Natural killer cell (primary cell): Measurements from ENCODE around the gene SNRNP70. TPM values are rescaled to one million over a fixed set of nuclear protein-coding genes. Genes with fewer than 3 reads are reported as not detected.
"Not testable (repeated sequence)": the region's sequence is repeated elsewhere in the genome, so short reads cannot be mapped to it uniquely, and the experiment has no call there.

Source experiments
- ATAC-seq, 3 donors: fragments of 150-1000 bp in 2 of 3; fragments of 200-7000 bp in 1 of 3; cut with Tn5 transposase; 1 replicate in 1 of 3; 2 replicates in 2 of 3; pipeline ENCODE4 v1.10.0; 2021; ENCODE audit warnings: mild to moderate bottlenecking in 2 of 3, moderate library complexity in 2 of 3
- DNase-seq, 2 donors: peaks; one replicate each; pipeline versions ENCODE4 v3.0.0 to v3.0.0-alpha.2; 2013 to 2021; ENCODE audit warnings: mixed read lengths in 1 of 2
- H3K27ac ChIP-seq: one replicate; pipeline ENCODE4 v1.5.1; 2013; ENCODE audit warnings: mild to moderate bottlenecking, low read length
- H3K27me3 ChIP-seq: one replicate; pipeline ENCODE4 v1.6.1; 2013; ENCODE audit warnings: low read length; ENCODE audit not compliant: control insufficient read depth, insufficient read depth
- H3K36me3 ChIP-seq: one replicate; pipeline ENCODE4 v1.6.1; 2013; ENCODE audit warnings: low read length; ENCODE audit not compliant: control insufficient read depth, insufficient read depth
- H3K4me1 ChIP-seq: one replicate; pipeline ENCODE4 v1.6.1; 2013; ENCODE audit warnings: low read length; ENCODE audit not compliant: control insufficient read depth, insufficient read depth
- H3K4me3 ChIP-seq: one replicate; pipeline ENCODE4 v1.5.1; 2013; ENCODE audit warnings: low read length
- H3K9me3 ChIP-seq: one replicate; pipeline ENCODE4 v1.6.1; 2013; ENCODE audit warnings: low read length; ENCODE audit not compliant: control insufficient read depth, insufficient read depth
- H3K27ac Mint-ChIP-seq, 2 donors: one replicate each; pipeline ENCODE4 v1.8.0; 2022; ENCODE audit warnings: mild to moderate bottlenecking in 2 of 2, mixed read lengths in 2 of 2, moderate library complexity in 1 of 2
- H3K27me3 Mint-ChIP-seq, 2 donors: one replicate each; pipeline ENCODE4 v1.8.0; 2022; ENCODE audit warnings: low read depth in 2 of 2, mixed read lengths in 2 of 2
- H3K36me3 Mint-ChIP-seq: one replicate; pipeline ENCODE4 v1.8.0; 2022; ENCODE audit warnings: mixed read lengths
- H3K4me1 Mint-ChIP-seq, 2 donors: one replicate each; pipeline ENCODE4 v1.8.0; 2022; ENCODE audit warnings: mixed read lengths in 2 of 2
- H3K4me3 Mint-ChIP-seq: one replicate; pipeline ENCODE4 v1.8.0; 2022; ENCODE audit warnings: mild to moderate bottlenecking, moderate library complexity, mixed read lengths
- H3K9me3 Mint-ChIP-seq, 2 donors: one replicate each; pipeline ENCODE4 v1.8.0; 2022; ENCODE audit warnings: mixed read lengths in 2 of 2
- CTCF ChIP-seq: fragments of 200-600 bp; IDR thresholded peaks from one replicate; pipeline ENCODE4 v1.8.0; 2022; ENCODE audit warnings: antibody characterized with exemption
- WGBS: methylation state at CpG from one replicate; pipeline ENCODE4 v1.1.7; 2013; ENCODE audit warnings: missing lambda C conversion rate; ENCODE audit not compliant: insufficient coverage; 5-methylcytosine and 5-hydroxymethylcytosine counted together
- intact Hi-C: fragments of 100-400 bp; cut with micrococcal nuclease; formaldehyde crosslinking; loops from one replicate; pipeline ENCODE4 v1.14.2; 2022
- total RNA-seq, 4 donors: library from RNA; stranded (reverse); fragments of 120-200 nt in 1 of 4; gene quantifications; one replicate each; pipeline versions ENCODE4 v1.2.3 to v1.2.4, GENCODE V29; 2013 to 2022

SNRNP70 gene
- total RNA-seq = 100 to 1,000 TPM; 244 to 312 (median 299) TPM
- 230 TPM for total RNA-seq (2013)

- H3K27me3 Mint-ChIP-seq = peaks cover 0 to 3% of the 10 kb centered on the region in 2 donors
- H3K4me3 ChIP-seq = peak within 1 kb of the TSS; percentile 76
- H3K36me3 Mint-ChIP-seq = no peaks in the 10 kb centered on the region
- ATAC-seq (peak; percentile 91 to 96 (median 93)), DNase-seq (peak; percentile 99 to 100)
- H3K27ac Mint-ChIP-seq = peak within 1 kb of the TSS; percentile 96
- peak within 1 kb of the TSS; percentile 78 for H3K27ac ChIP-seq
- peak within 1 kb of the TSS; percentile 99 for H3K4me3 Mint-ChIP-seq
- intact Hi-C loops = no loop called here
- no peaks in the 10 kb centered on the region for H3K9me3 ChIP-seq
- no peaks in the 10 kb centered on the region for H3K9me3 Mint-ChIP-seq
- WGBS = under 1% methylated on average over 89 of the region's 89 CpGs
- peaks cover 24% of the 10 kb centered on the region for H3K4me1 ChIP-seq
- no peaks in the 10 kb centered on the region for H3K27me3 ChIP-seq
- H3K4me1 Mint-ChIP-seq = peaks cover 29 to 39% of the 10 kb centered on the region in 2 donors
- TF ChIP-seq CTCF = no peak
- peaks cover 6% of the 10 kb centered on the region for H3K36me3 ChIP-seq
Measured at GRCh38 chr19:49085020-49085867, at the start of gene SNRNP70. Gene SNRNP70, plus strand, starts transcription at chr19:49085451. Its CDS starts 964 bp downstream, at chr19:49086415.

- 60% methylated on average over 9 of the region's 18 CpGs for WGBS
- intact Hi-C loops = not testable (repeated sequence)
Measured at GRCh38 chr19:49036815-49037214, 48.4 kb upstream of the SNRNP70 start, which contains the start of gene CGB1. Gene CGB1, minus strand, starts transcription at chr19:49036895. Its CDS starts 184 bp downstream, at chr19:49036711.

GRCh38 chr19:49038111-49038510 lies 47.1 kb upstream of the SNRNP70 start:
- H3K27me3 Mint-ChIP-seq, H3K9me3 Mint-ChIP-seq, H3K36me3 Mint-ChIP-seq, H3K27me3 ChIP-seq, H3K4me1 Mint-ChIP-seq, ATAC-seq, H3K4me1 ChIP-seq, H3K27ac ChIP-seq, intact Hi-C loops, H3K36me3 ChIP-seq, H3K9me3 ChIP-seq, DNase-seq, H3K27ac Mint-ChIP-seq, H3K4me3 Mint-ChIP-seq, H3K4me3 ChIP-seq: not testable (repeated sequence)
- 100% methylated on average over 2 of the region's 8 CpGs for WGBS

More at GRCh38 chr19:49036815-49037214, 48.4 kb upstream of the SNRNP70 start, which contains the start of gene CGB1:
- not testable (repeated sequence) for H3K9me3 Mint-ChIP-seq, H3K36me3 ChIP-seq, H3K27ac Mint-ChIP-seq, ATAC-seq, H3K36me3 Mint-ChIP-seq, H3K27me3 Mint-ChIP-seq, H3K27me3 ChIP-seq, H3K27ac ChIP-seq, H3K4me3 Mint-ChIP-seq, H3K4me1 Mint-ChIP-seq, H3K4me1 ChIP-seq, H3K4me3 ChIP-seq, H3K9me3 ChIP-seq
- peak in 1 of 2 donors; percentile 49 for DNase-seq

- H3K36me3 ChIP-seq, H3K27ac Mint-ChIP-seq, H3K27ac ChIP-seq, DNase-seq, H3K9me3 Mint-ChIP-seq, H3K27me3 ChIP-seq, H3K4me3 ChIP-seq, intact Hi-C loops, H3K4me1 ChIP-seq, ATAC-seq, H3K9me3 ChIP-seq, H3K4me1 Mint-ChIP-seq, H3K4me3 Mint-ChIP-seq, H3K36me3 Mint-ChIP-seq, H3K27me3 Mint-ChIP-seq: not testable (repeated sequence)
- WGBS = 88% methylated on average over 26 of the region's 26 CpGs
Measured at GRCh38 chr19:49038557-49039276, 46.5 kb upstream of the SNRNP70 start.

- H3K27me3 Mint-ChIP-seq, H3K4me1 ChIP-seq, H3K27me3 ChIP-seq, H3K27ac Mint-ChIP-seq, H3K9me3 ChIP-seq, H3K36me3 ChIP-seq, intact Hi-C loops, H3K27ac ChIP-seq, H3K4me3 Mint-ChIP-seq, ATAC-seq, H3K36me3 Mint-ChIP-seq, H3K9me3 Mint-ChIP-seq, H3K4me1 Mint-ChIP-seq, H3K4me3 ChIP-seq, DNase-seq: not testable (repeated sequence)
- 82% methylated on average over 2 of the region's 9 CpGs for WGBS
Measured at GRCh38 chr19:49039736-49040135, 45.5 kb upstream of the SNRNP70 start.
